GM18907 (cell line): ENCODE data around the gene SNX25.
"Not testable (repeated sequence)": the region's sequence is repeated elsewhere in the genome, so short reads cannot be mapped to it uniquely, and the experiment has no call there.

Experiments used
- ATAC-seq: cut with Tn5 transposase; IDR thresholded peaks from one replicate; pipeline ENCODE4 v1.9.1; 2021; ENCODE audit warnings: mild to moderate bottlenecking, moderate library complexity; ENCODE audit not compliant: unreplicated experiment

Gene SNX25

GRCh38 chr4:185204238-185204910, 5.0 kb upstream of the SNX25 start:
- peak; percentile 1 for ATAC-seq

GRCh38 chr4:185205073-185205472, 4.3 kb upstream of the SNX25 start:
- not testable (repeated sequence) for ATAC-seq

GRCh38 chr4:185205697-185206342, 3.6 kb upstream of the SNX25 start:
- no peak for ATAC-seq

- ATAC-seq = no peak
Measured at GRCh38 chr4:185207466-185207865, 1.9 kb upstream of the SNX25 start.

GRCh38 chr4:185209852-185210101, 379 bp downstream of the SNX25 start:
- ATAC-seq = peak; percentile 19

GRCh38 chr4:185210102-185210981, 944 bp downstream of the SNX25 start:
- peak; percentile 20 for ATAC-seq

GRCh38 chr4:185211035-185211434, 1.6 kb downstream of the SNX25 start:
- no peak for ATAC-seq

GRCh38 chr4:185211641-185212040, 2.2 kb downstream of the SNX25 start:
- no peak for ATAC-seq

GRCh38 chr4:185212581-185212980, 3.2 kb downstream of the SNX25 start:
- ATAC-seq = no peak

- peak; percentile 56 for ATAC-seq
Measured at GRCh38 chr4:185213877-185214276, 4.5 kb downstream of the SNX25 start.

- no peak for ATAC-seq
Measured at GRCh38 chr4:185215261-185215660, 5.9 kb downstream of the SNX25 start.

- ATAC-seq = no peak
Measured at GRCh38 chr4:185217408-185217975, 8.1 kb downstream of the SNX25 start.

- no peak for ATAC-seq
Measured at GRCh38 chr4:185218312-185218711, 8.9 kb downstream of the SNX25 start.

- peak; percentile 82 for ATAC-seq
Measured at GRCh38 chr4:185219551-185220344, 10.3 kb downstream of the SNX25 start.

- no peak for ATAC-seq
Measured at GRCh38 chr4:185221491-185221890, 12.1 kb downstream of the SNX25 start.

GRCh38 chr4:185221912-185222311, 12.5 kb downstream of the SNX25 start:
- no peak for ATAC-seq

GRCh38 chr4:185222598-185222997, 13.2 kb downstream of the SNX25 start:
- ATAC-seq = no peak

- no peak for ATAC-seq
Measured at GRCh38 chr4:185224597-185224996, 15.2 kb downstream of the SNX25 start.

GRCh38 chr4:185225940-185226339, 16.5 kb downstream of the SNX25 start:
- ATAC-seq = no peak

GRCh38 chr4:185227131-185227551, 17.7 kb downstream of the SNX25 start:
- ATAC-seq = no peak
